ENCODE results near the gene CCL19. TPM values are rescaled to one million over a fixed set of nuclear protein-coding genes. Genes with fewer than 3 reads are reported as not detected.

The CCL19 gene
- total RNA-seq, 6 experiments from 2014 or later = not detected

GRCh38 chr9:34701769-34702736 lies 11.0 kb upstream of the CCL19 start:
- Mint-ChIP-seq H3K4me1 (ENCODE audit: low read depth) (0 out of 2 replicates have a peak, but pooled peaks cover 8% of the 10 kb centered on the region), H3K36me3 (ENCODE audit: low read depth) (no peaks in the 10 kb centered on the region), H3K4me3 (peak overlapping the region; percentile 89), H3K9me3 (no peaks in the 10 kb centered on the region), H3K27ac (peak overlapping the region; percentile 32; the same call in 1 of the 2 replicates), H3K27me3 (ENCODE audit: insufficient read depth) (peaks cover 12% of the 10 kb centered on the region)
- peak; percentile 97 for TF ChIP-seq CTCF (IDR thresholded peaks at IDR 0.05)
- DNase-seq = peak; percentile 83

DNA sequence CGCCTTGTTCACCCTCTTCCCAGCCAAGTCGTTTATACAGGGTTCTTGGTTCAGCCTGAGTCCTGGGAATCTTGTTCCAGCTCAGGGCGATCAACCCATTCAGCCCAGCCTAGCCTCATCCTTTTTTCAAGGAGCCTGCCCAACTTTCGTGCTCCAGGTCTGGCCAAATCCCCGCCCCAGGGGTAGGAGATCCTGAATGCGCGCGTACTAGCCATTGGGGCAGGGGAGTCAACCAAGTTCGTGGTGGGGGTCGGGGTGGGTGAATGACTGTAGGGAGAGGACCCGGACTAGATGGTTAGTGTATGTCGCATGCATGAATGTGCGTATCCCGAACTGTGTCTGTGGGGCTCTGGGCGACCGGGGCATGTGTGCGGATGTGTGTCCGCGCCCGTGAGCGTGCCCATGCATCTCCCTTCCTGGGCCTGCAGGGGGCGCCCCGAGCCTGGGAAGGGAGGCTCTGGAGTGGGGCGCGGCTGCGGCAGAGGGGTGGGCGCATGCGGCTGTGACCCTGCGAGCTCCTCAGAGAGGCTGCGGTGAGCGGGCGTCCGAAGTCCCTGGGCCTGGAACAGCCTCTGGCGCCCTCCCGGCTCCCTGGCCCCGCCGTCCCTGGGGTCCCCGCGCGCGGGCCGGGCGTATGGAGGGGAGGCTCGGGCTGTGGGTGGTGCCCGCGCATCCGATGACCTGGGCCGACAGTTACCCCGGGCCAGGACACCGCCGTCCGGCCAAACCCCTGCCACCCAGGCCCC lies 10.1 kb upstream of the CCL19 start:
- H3K27ac Mint-ChIP-seq = no peak overlapping the region
- peak; percentile 28 for DNase-seq
- H3K9me3 Mint-ChIP-seq = no peaks in the 10 kb centered on the region
- H3K4me1 Mint-ChIP-seq (ENCODE audit: low read depth) = 0 out of 2 replicates have a peak, but pooled peaks cover 8% of the 10 kb centered on the region
- H3K36me3 Mint-ChIP-seq (ENCODE audit: low read depth) = no peaks in the 10 kb centered on the region
- peak; percentile 94 for TF ChIP-seq CTCF (IDR thresholded peaks at IDR 0.05)
- H3K4me3 Mint-ChIP-seq = peak overlapping the region; percentile 89
- peaks cover 4% of the 10 kb centered on the region for H3K27me3 Mint-ChIP-seq (ENCODE audit: insufficient read depth)

GRCh38 chr9:34694811-34695210 lies 3.7 kb upstream of the CCL19 start:
- H3K4me1 Mint-ChIP-seq (ENCODE audit: low read depth) = no peaks in the 10 kb centered on the region
- no peaks in the 10 kb centered on the region for H3K36me3 Mint-ChIP-seq (ENCODE audit: low read depth)
- DNase-seq = no peak
- H3K27me3 Mint-ChIP-seq (ENCODE audit: insufficient read depth) = peaks cover 2% of the 10 kb centered on the region; the same call in 1 of the 2 replicates
- no peaks in the 10 kb centered on the region for H3K9me3 Mint-ChIP-seq
- no peak overlapping the region for H3K4me3 Mint-ChIP-seq
- TF ChIP-seq CTCF (IDR thresholded peaks at IDR 0.05) = no peak
- no peak overlapping the region for H3K27ac Mint-ChIP-seq

- TF ChIP-seq CTCF (IDR thresholded peaks at IDR 0.05) = no peak
- H3K4me1 Mint-ChIP-seq (ENCODE audit: low read depth) = no peaks in the 10 kb centered on the region
- no peak for DNase-seq
- H3K27me3 Mint-ChIP-seq (ENCODE audit: insufficient read depth) = peaks cover 2% of the 10 kb centered on the region
- no peak overlapping the region for H3K27ac Mint-ChIP-seq
- no peak overlapping the region for H3K4me3 Mint-ChIP-seq
- no peaks in the 10 kb centered on the region for H3K9me3 Mint-ChIP-seq
- H3K36me3 Mint-ChIP-seq (ENCODE audit: low read depth) = no peaks in the 10 kb centered on the region
These were observed 2.5 kb upstream of the CCL19 start for GRCh38 chr9:34693560-34693959.

GRCh38 chr9:34691936-34692315 lies 850 bp upstream of the CCL19 start:
- Mint-ChIP-seq H3K4me3 (no peak overlapping the region), H3K27me3 (ENCODE audit: insufficient read depth) (peaks cover 2% of the 10 kb centered on the region)

More at GRCh38 chr9:34691936-34692315, 850 bp upstream of the CCL19 start:
- Mint-ChIP-seq H3K27ac (no peak overlapping the region), H3K4me1 (ENCODE audit: low read depth) (peaks cover 2% of the 10 kb centered on the region), H3K36me3 (ENCODE audit: low read depth) (no peaks in the 10 kb centered on the region), H3K9me3 (no peaks in the 10 kb centered on the region)
- no peak for DNase-seq
- TF ChIP-seq CTCF (IDR thresholded peaks at IDR 0.05) = no peak
